ENCODE results near the gene TBC1D13. TPM values are rescaled to one million over a fixed set of nuclear protein-coding genes. Genes with fewer than 3 reads are reported as not detected.

The TBC1D13 gene
- total RNA-seq, 2 experiments from 2014 or later: 19.1 to 22.5 TPM

DNA sequence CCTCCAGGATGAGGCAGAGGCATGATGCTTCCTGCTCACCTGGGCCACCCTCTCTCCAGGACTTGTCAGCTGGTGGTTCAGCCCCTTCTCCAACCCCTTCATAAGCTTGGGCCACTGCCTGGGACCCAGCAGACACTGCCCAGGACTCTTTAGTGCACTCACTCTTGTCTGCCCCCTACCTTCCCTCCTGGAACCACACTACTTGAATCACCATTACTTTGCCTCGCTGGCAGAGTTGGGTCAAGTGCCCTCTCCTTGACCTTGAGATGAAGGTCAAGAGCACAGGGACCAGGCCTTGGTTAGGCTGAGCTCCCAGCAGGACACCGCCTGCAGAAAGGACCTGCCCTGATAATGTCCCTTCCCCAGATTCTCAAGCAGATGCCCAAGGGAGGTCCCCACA lies 22.8 kb downstream of the TBC1D13 start:
- DNase-seq: no peak
- ChIA-PET CTCF (interaction anchor here (1.8 kb wide), 1 partner anchor 9 kb away, joined by 5 read pairs; the partner anchor contains the start of gene ENDOG), POLR2A (no interaction called here)
- no peak for ATAC-seq
- Mint-ChIP-seq H3K27me3 (ENCODE audit: low read depth) (no peaks in the 10 kb centered on the region), H3K27ac (no peak overlapping the region), H3K9me3 (ENCODE audit: insufficient read depth) (no peaks in the 10 kb centered on the region), H3K36me3 (ENCODE audit: low read depth) (peaks cover 19% of the 10 kb centered on the region), H3K4me1 (ENCODE audit: low read depth) (no peaks in the 10 kb centered on the region), H3K4me3 (no peak overlapping the region)

- ChIA-PET POLR2A (no interaction called here), CTCF (no interaction called here)
- ATAC-seq (no peak), DNase-seq (no peak)
- Mint-ChIP-seq H3K27ac (no peak overlapping the region), H3K36me3 (ENCODE audit: low read depth) (peaks cover 12% of the 10 kb centered on the region), H3K4me3 (no peak overlapping the region), H3K4me1 (ENCODE audit: low read depth) (no peaks in the 10 kb centered on the region), H3K27me3 (ENCODE audit: low read depth) (no peaks in the 10 kb centered on the region), H3K9me3 (ENCODE audit: insufficient read depth) (no peaks in the 10 kb centered on the region)
Observed at GRCh38 chr9:128810873-128811272, 23.8 kb downstream of the TBC1D13 start.

GRCh38 chr9:128818099-128818838 lies 31.2 kb downstream of the TBC1D13 start, which contains the start of gene ENDOG:
TSS of gene ENDOG (plus strand) at chr9:128818500. CDS start at chr9:128818685, 185 bp downstream.
- Mint-ChIP-seq H3K36me3 (ENCODE audit: low read depth) (peaks cover 19% of the 10 kb centered on the region), H3K4me1 (ENCODE audit: low read depth) (peaks cover 21% of the 10 kb centered on the region), H3K4me3 (peak within 1 kb of the TSS; percentile 83), H3K9me3 (ENCODE audit: insufficient read depth) (peaks cover 5% of the 10 kb centered on the region), H3K27me3 (ENCODE audit: low read depth) (no peaks in the 10 kb centered on the region), H3K27ac (peak within 1 kb of the TSS; percentile 94)
- CTCF ChIA-PET: interaction anchor here (0.6 to 3.5 kb wide), 41 partner anchors 9 to 533 kb away, joined by 3 to 36 read pairs (median 5); partner anchors contain the start of genes MIGA2, PKN3, SH3GLB2 and SPOUT1
- POLR2A ChIA-PET: interaction anchor here (0.7 to 1.8 kb wide), 10 partner anchors 9 to 363 kb away, joined by 3 to 15 read pairs (median 4); partner anchors contain the start of genes ODF2, SPOUT1 and ZDHHC12
- ATAC-seq (peak; percentile 94), DNase-seq (peak; percentile 98)

- POLR2A ChIA-PET: interaction anchor here (0.7 to 1.8 kb wide), 8 partner anchors 10 to 363 kb away, joined by 3 to 15 read pairs (median 6); partner anchors contain the start of genes ODF2 and SPOUT1
- peaks cover 5% of the 10 kb centered on the region for H3K9me3 Mint-ChIP-seq (ENCODE audit: insufficient read depth)
- no peaks in the 10 kb centered on the region for H3K27me3 Mint-ChIP-seq (ENCODE audit: low read depth)
- peaks cover 19% of the 10 kb centered on the region for H3K36me3 Mint-ChIP-seq (ENCODE audit: low read depth)
- peak; percentile 51 for ATAC-seq
- CTCF ChIA-PET: interaction anchor here (0.6 to 3.5 kb wide), 34 partner anchors 8 to 534 kb away, joined by 3 to 36 read pairs (median 5); partner anchors contain the start of genes MIGA2, PKN3, SH3GLB2 and SPOUT1
- H3K4me3 Mint-ChIP-seq: peak overlapping the region; percentile 78
- H3K4me1 Mint-ChIP-seq (ENCODE audit: low read depth): peaks cover 21% of the 10 kb centered on the region
- peak overlapping the region; percentile 76 for H3K27ac Mint-ChIP-seq
- peak; percentile 54 for DNase-seq
Observed at GRCh38 chr9:128818839-128819715, 32.0 kb downstream of the TBC1D13 start.

- ChIA-PET CTCF (interaction anchor here (0.6 to 3.5 kb wide), 8 partner anchors 8 to 458 kb away, joined by 3 to 36 read pairs (median 4); partner anchors contain the start of gene SPOUT1), POLR2A (interaction anchor here (1.4 to 1.7 kb wide), 3 partner anchors 8 to 136 kb away, joined by 4 to 7 read pairs (median 5); partner anchors contain the start of gene SPOUT1)
- H3K36me3 Mint-ChIP-seq (ENCODE audit: low read depth): peaks cover 26% of the 10 kb centered on the region
- no peaks in the 10 kb centered on the region for H3K27me3 Mint-ChIP-seq (ENCODE audit: low read depth)
- H3K4me3 Mint-ChIP-seq: peak overlapping the region; percentile 78
- no peak overlapping the region for H3K27ac Mint-ChIP-seq
- peaks cover 21% of the 10 kb centered on the region for H3K4me1 Mint-ChIP-seq (ENCODE audit: low read depth)
- no peak for DNase-seq
- no peak for ATAC-seq
- peaks cover 5% of the 10 kb centered on the region for H3K9me3 Mint-ChIP-seq (ENCODE audit: insufficient read depth)
Observed at GRCh38 chr9:128819716-128820664, 32.9 kb downstream of the TBC1D13 start.

DNA sequence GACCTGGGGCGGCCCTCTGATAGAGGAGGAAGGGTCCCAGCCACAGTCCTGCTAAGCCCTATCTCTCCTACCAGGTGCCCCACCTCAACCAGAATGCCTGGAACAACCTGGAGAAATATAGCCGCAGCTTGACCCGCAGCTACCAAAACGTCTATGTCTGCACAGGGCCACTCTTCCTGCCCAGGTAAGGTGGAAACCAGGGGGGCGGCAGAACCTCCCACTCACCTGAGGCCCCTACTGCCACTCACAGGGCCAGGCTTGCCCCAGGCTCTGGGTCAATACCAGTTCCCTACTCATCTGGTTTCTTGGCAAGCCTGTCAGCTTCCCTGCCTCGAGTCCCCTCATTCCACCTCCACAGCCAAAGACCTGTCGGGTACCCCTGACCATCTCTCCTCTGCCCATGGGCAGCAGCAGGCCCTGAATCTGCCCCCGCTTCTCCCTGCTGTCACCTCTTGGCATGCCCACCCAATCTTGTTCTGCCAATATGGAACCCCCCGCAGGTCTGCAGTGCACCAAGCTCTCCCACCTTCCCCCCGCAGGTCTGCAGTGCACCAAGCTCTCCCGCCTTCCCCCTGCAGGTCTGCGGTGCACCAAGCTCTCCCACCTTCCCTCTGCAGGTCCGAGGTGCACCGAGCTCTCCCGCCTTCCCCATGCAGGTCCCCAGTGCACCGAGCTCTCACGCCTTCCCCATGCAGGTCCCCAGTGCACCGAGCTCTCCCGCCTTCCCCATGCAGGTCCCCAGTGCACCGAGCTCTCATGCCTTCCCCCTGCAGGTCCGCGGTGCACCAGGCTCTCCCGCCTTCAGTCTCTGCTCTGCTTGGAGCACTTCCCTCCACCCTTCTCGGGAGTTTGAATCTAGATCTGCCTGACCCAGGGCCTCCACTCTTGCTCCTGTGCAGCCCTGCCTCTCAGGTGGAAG lies 33.9 kb downstream of the TBC1D13 start:
- Mint-ChIP-seq H3K36me3 (ENCODE audit: low read depth) (peaks cover 32% of the 10 kb centered on the region), H3K4me3 (no peak overlapping the region), H3K9me3 (ENCODE audit: insufficient read depth) (peaks cover 5% of the 10 kb centered on the region), H3K27ac (no peak overlapping the region), H3K4me1 (ENCODE audit: low read depth) (peaks cover 21% of the 10 kb centered on the region), H3K27me3 (ENCODE audit: low read depth) (no peaks in the 10 kb centered on the region)
- CTCF ChIA-PET: interaction anchor here (0.8 to 3.5 kb wide), 4 partner anchors 9 to 458 kb away, joined by 3 to 36 read pairs (median 3); partner anchors contain the start of gene SPOUT1
- DNase-seq (no peak), ATAC-seq (no peak)
- POLR2A ChIA-PET: interaction anchor here (1.4 to 1.7 kb wide), 2 partner anchors 9 kb away, joined by 5 to 7 read pairs; partner anchors contain the start of gene SPOUT1

GRCh38 chr9:128821584-128822406 lies 34.7 kb downstream of the TBC1D13 start:
- H3K36me3 Mint-ChIP-seq (ENCODE audit: low read depth): peaks cover 37% of the 10 kb centered on the region
- no peak overlapping the region for H3K27ac Mint-ChIP-seq
- POLR2A ChIA-PET: interaction anchor here (1.4 kb wide), 1 partner anchor 9 kb away, joined by 5 read pairs; no protein-coding TSS in a partner anchor
- CTCF ChIA-PET: no interaction called here
- ATAC-seq (no peak), DNase-seq (no peak)
- no peaks in the 10 kb centered on the region for H3K27me3 Mint-ChIP-seq (ENCODE audit: low read depth)
- H3K4me1 Mint-ChIP-seq (ENCODE audit: low read depth): peaks cover 21% of the 10 kb centered on the region
- H3K9me3 Mint-ChIP-seq (ENCODE audit: insufficient read depth): peaks cover 5% of the 10 kb centered on the region
- no peak overlapping the region for H3K4me3 Mint-ChIP-seq

DNA sequence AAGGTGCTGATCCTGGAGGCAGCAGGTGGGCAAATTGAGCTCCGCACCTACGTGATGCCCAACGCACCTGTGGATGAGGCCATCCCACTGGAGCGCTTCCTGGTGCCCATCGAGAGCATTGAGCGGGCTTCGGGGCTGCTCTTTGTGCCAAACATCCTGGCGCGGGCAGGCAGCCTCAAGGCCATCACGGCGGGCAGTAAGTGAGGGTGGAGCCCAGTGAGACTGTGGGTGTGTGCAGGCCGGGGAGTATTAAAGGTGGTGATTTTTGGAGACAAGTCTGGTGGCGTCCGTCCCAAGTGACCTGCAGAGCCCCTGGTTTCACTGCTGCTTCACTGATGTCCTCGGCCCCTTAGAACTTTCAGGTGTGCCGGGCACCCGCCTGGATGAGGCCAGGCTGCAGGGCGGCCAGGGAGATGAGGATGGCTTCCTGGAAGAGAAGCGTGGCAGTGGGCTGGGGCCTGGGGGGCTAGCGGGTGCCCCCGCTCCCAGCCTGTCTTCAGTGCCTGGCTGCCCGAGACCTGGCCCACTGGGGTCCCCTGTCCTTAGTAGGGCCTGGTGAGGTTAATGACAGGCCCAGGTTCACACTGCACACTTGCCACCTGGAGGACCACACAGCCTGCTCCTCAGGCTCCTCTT lies 35.5 kb downstream of the TBC1D13 start:
- peaks cover 3% of the 10 kb centered on the region for H3K9me3 Mint-ChIP-seq (ENCODE audit: insufficient read depth)
- H3K27ac Mint-ChIP-seq: no peak overlapping the region
- peaks cover 44% of the 10 kb centered on the region for H3K36me3 Mint-ChIP-seq (ENCODE audit: low read depth)
- CTCF ChIA-PET: no interaction called here
- no peak overlapping the region for H3K4me3 Mint-ChIP-seq
- no peaks in the 10 kb centered on the region for H3K27me3 Mint-ChIP-seq (ENCODE audit: low read depth)
- POLR2A ChIA-PET: no interaction called here
- H3K4me1 Mint-ChIP-seq (ENCODE audit: low read depth): peaks cover 24% of the 10 kb centered on the region
- DNase-seq: no peak
- no peak for ATAC-seq

- Mint-ChIP-seq H3K4me1 (ENCODE audit: low read depth) (peaks cover 23% of the 10 kb centered on the region), H3K9me3 (ENCODE audit: insufficient read depth) (no peaks in the 10 kb centered on the region), H3K4me3 (no peak overlapping the region), H3K36me3 (ENCODE audit: low read depth) (peaks cover 50% of the 10 kb centered on the region), H3K27ac (no peak overlapping the region), H3K27me3 (ENCODE audit: low read depth) (no peaks in the 10 kb centered on the region)
- CTCF ChIA-PET: no interaction called here
- DNase-seq: no peak
- POLR2A ChIA-PET: interaction anchor here (0.7 kb wide), 1 partner anchor 272 kb away, joined by 3 read pairs; no protein-coding TSS in a partner anchor
- no peak for ATAC-seq
Observed at GRCh38 chr9:128823362-128823902, 36.4 kb downstream of the TBC1D13 start.
